GM18526 (cell line): ENCODE results near the gene CLBA1.

Experiments used
- POLR2A ChIP-seq: IDR thresholded peaks from 3 replicates; pipeline ENCODE4 v1.6.1; 2011; ENCODE audit not compliant: insufficient read length; ENCODE audit errors: extremely low read depth

The CLBA1 gene

DNA sequence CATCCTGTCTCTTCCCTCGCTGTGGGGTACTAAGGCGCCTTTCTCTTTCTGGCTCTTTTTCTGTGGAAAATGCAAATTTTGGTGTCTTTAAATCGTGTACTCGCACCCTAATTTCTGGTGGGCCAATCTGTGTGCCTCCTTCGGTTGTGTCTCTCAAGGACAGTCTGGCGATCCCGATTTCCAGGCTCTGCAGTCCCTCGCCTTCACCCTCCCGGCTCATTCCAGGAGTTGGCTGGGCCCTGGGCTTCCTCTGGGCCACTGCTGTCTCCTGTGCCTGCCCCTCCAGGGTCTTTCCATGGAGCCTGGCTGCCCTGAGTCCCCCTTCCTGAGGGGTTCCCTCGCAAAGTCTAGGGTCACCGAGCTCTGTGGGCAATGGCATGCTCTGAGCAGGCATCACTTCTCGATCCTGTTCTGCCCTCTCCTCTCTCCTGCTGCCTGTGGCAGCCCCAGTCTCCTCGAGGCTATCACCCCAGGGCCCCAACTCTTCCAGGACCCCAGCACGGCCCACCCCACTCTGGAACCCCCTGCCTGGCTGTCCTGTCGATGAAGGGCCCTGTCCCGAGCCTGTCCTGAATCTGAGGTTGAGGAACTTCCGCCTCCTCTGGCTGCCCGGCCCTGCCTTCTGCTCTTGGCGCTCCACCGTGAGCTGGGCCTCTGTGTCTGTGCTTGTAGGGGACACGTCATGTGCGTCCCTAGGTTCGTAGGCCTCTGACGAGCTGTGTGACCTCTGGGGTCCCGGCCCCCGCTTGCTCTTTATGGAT is 31.5 kb upstream of the CLBA1 start:
- no peak for TF ChIP-seq POLR2A

- no peak for TF ChIP-seq POLR2A
These were observed 30.7 kb upstream of the CLBA1 start for GRCh38 chr14:104954746-104955395.

- no peak for TF ChIP-seq POLR2A
These were observed 30.2 kb upstream of the CLBA1 start for GRCh38 chr14:104955396-104955770.

GRCh38 chr14:104956290-104956890 is 29.2 kb upstream of the CLBA1 start:
- no peak for TF ChIP-seq POLR2A

DNA sequence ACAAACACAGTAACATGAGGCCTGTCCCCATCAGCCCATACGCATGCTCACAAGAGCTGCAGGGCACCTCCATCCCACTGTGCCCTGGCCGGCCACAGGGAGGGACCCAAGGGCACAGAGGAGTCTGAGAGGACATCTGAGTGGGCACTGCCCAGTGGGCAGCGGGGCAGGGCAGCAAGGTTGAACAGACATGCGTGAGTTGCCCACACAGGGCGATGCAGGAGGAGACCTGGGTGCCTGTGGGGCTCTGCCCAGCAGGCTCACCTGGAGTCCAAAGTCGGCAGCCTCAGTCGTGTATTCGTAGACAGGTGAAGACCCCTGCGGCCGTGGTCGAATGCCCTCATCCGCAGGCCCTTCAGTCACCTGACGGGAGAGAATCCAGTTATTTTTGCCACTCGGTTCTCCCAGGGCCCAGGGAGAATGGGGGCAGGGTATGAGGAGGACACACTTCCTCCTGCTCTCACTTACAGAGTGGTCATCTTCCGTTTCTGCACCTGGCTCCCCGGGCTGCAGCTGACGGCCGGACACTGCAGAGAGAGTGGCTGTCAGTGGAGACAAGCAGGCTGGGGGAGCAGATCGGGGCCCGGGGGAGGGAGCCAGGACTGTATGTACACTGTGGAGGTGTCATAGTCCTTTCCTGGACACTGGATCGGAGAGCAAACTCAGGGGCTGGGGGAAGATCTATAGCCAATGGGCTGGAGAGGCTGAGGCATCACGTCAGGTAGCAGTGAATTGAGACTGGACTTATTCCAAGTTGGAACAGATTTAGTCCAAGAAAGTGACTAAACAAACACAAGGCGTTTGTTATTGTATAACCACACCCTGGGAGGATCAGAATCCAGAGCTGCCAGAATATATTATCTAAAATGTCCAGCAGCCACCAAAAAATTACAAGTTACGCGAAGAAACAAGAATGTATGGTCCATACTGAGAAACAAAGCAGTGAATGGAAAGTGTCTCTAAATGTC is 28.2 kb upstream of the CLBA1 start:
- TF ChIP-seq POLR2A = no peak

GRCh38 chr14:104964546-104964945 is 21.0 kb upstream of the CLBA1 start:
- no peak for TF ChIP-seq POLR2A

DNA sequence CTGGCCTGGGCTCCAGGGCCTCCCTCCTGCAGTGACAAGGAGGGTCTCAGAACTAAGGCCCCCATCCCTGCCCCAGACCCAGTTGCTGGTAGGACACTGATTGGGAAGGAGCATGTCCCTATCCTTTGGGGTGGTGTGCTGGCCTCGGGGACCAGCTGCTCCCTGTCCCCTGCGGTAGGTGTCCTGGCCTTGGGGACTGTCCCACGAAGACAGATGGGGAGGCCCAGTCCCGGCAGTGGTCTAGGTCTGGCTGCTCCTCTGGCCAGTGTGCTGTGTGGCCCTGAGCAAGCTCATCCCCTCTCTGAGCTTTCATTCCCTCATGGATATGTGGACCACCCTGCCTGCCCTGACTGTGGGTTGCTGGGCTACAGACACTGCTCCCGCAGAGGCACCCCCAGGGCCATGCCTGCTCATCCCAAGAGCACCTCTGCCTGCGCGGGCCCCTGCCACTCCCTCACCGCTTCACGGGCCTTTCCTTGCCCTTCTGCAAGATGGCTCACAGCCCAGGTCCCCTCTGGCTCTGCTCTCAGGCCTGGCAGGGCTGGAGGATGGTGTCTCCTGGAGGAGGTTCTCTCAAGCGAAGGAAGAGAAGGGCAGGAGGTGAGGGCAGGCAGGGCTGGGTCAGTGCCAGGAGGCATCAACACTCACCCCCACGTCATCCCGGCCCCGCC is 19.9 kb upstream of the CLBA1 start:
- no peak for TF ChIP-seq POLR2A

GRCh38 chr14:104966261-104966865 is 19.2 kb upstream of the CLBA1 start:
- no peak for TF ChIP-seq POLR2A

GRCh38 chr14:104966981-104967385 is 18.6 kb upstream of the CLBA1 start:
- no peak for TF ChIP-seq POLR2A

DNA sequence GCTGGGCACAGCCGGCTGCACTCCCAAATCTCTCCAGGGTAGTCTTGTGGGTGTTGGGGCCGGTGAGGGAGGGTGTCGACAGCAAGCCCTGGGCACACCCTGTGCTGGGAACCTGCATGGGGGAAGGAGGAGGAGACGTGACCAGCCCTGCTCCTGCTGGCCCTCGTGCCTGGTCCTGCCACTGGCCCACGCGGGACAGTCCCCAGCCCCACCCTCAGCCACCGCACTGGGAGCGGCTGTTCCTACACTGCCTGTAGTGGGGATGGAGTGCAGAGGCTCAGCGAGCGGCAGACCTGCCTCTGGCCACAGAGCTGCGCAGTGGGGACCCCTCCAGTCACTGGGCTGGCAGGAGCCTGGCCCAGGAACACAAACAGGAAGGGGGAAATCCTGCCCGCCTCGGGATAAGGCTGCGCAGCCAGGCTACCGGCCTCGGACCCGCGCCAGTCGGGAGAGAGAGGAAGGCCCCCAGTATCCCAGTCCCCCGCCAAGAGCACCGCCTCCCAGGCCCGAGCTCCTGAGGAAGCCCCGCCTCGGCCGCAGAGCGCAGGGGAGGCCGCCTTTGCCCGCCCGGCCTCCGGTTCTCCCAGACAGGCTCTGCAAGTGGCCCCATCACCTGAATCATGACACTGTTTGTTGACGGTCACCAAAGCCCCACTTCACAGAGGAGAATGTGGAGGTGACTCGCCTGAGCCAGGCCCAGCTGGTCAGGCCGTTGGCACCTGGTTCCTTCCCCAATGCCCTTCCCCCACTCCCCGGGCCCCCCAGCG is 18.0 kb upstream of the CLBA1 start:
- TF ChIP-seq POLR2A = no peak

DNA sequence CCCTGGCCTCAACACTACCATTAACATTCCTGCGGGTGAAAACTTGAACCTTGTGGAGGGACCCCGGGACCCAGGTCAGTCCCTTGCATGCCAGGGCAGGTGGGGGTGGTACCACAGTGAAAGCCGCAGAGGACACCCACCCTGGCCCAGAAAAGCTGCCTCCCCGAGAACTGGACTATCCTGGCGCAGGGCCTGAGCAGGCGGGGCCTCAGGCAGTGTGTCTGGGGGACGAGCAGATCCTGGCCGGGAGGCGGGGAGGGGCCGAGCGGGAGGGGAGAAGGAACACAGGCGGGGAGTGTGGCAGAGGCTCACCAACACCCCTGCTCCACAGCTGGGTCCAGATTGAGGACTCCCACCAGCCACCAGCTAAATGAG is 17.4 kb upstream of the CLBA1 start:
- no peak for TF ChIP-seq POLR2A

GRCh38 chr14:104968541-104969401 is 16.8 kb upstream of the CLBA1 start:
- TF ChIP-seq POLR2A = no peak

- TF ChIP-seq POLR2A = no peak
These were observed 15.8 kb upstream of the CLBA1 start for GRCh38 chr14:104969741-104970230.
